HepG2 (cell line): ENCODE data around the gene CLNS1A. TPM values are rescaled to one million over a fixed set of nuclear protein-coding genes. Genes with fewer than 3 reads are reported as not detected.

ENCODE experiments used
- ARID4A ChIP-seq: sonication (generic); formaldehyde crosslinking; IDR thresholded peaks from 2 replicates; pipeline ENCODE4 v1.5.0; 2020; ENCODE audit warnings: mild to moderate bottlenecking, missing genetic modification reagents, borderline replicate concordance
- ATF2 ChIP-seq: sonication (generic); formaldehyde crosslinking; IDR thresholded peaks from 2 replicates; pipeline ENCODE4 v1.4.0; 2020; ENCODE audit warnings: missing genetic modification reagents
- CBX5 ChIP-seq: sonication (generic); formaldehyde crosslinking; IDR thresholded peaks from 2 replicates; pipeline ENCODE4 v1.4.0; 2020; ENCODE audit warnings: missing genetic modification reagents, borderline replicate concordance
- HNRNPK ChIP-seq: fragments of 200-400 bp; formaldehyde crosslinking; IDR thresholded peaks from 2 replicates; pipeline ENCODE4 v1.6.1; 2018; ENCODE audit warnings: low read length, low read depth, moderate library complexity, mild to moderate bottlenecking; ENCODE audit not compliant: poor library complexity, severe bottlenecking
- PLSCR1 ChIP-seq: sonication (generic); formaldehyde crosslinking; IDR thresholded peaks from 2 replicates; pipeline ENCODE4 v1.5.0; 2020; ENCODE audit warnings: missing genetic modification reagents, mild to moderate bottlenecking, borderline replicate concordance
- RERE ChIP-seq: IDR thresholded peaks from 2 replicates; pipeline ENCODE4 v1.6.1; 2016; ENCODE audit warnings: low read depth, missing genetic modification reagents, missing compliant biosample characterization
- SOX13 ChIP-seq, 3 experiments: fragments of 450-650 bp in 1 of 3; sonication (generic) in 1 of 3; formaldehyde crosslinking in 1 of 3; IDR thresholded peaks in 2 of 3; conservative IDR thresholded peaks in 1 of 3; 2 replicates each; pipeline versions ENCODE4 v1.5.0 to v1.6.1; 2016 to 2020; ENCODE audit warnings: antibody characterized with exemption in 1 of 3, mild to moderate bottlenecking in 1 of 3, missing compliant biosample characterization in 1 of 3, missing genetic modification reagents in 1 of 3, moderate library complexity in 1 of 3
- STAG1 ChIP-seq: sonication (generic); formaldehyde crosslinking; IDR thresholded peaks from 2 replicates; pipeline ENCODE4 v1.4.0; 2020; ENCODE audit warnings: missing genetic modification reagents
- XRCC5 ChIP-seq: fragments of 200-400 bp; formaldehyde crosslinking; optimal IDR thresholded peaks from 2 replicates; pipeline ENCODE3; 2017; ENCODE audit warnings: mild to moderate bottlenecking, low read length
- ZNF280B ChIP-seq: sonication (generic); formaldehyde crosslinking; IDR thresholded peaks from 2 replicates; pipeline ENCODE4 v1.5.0; 2020; ENCODE audit warnings: missing genetic modification reagents, mild to moderate bottlenecking, borderline replicate concordance
- ZNF841 ChIP-seq: sonication (generic); formaldehyde crosslinking; IDR thresholded peaks from 2 replicates; pipeline ENCODE4 v1.8.1; 2023; ENCODE audit warnings: missing genetic modification reagents, borderline replicate concordance
- polyA plus RNA-seq, 8 experiments: library from polyadenylated mRNA; depleted of rRNA in 3 of 8; stranded (reverse) in 7 of 8; unstranded in 1 of 8; fragments of >200 nt; fragmentation: Illumina TruSeq in 4 of 8; extraction: Trizol in 4 of 8; gene quantifications; 2 replicates each; pipeline versions ENCODE4 v1.2.1 to v1.2.3, GENCODE V29; 2011 to 2016; ENCODE audit warnings: low read depth in 4 of 8, missing spikeins in 1 of 8, mixed read lengths in 1 of 8; ENCODE audit not compliant: insufficient read depth in 1 of 8
- total RNA-seq, 5 experiments: library from RNA; depleted of rRNA; stranded (reverse); fragments of >200 nt; fragmentation: Illumina TruSeq; extraction: Trizol; gene quantifications; 2 replicates each; pipeline ENCODE4 v1.2.3, GENCODE V29; 2016; ENCODE audit warnings: low read depth in 1 of 5

The CLNS1A gene
- total and polyA plus RNA-seq, 2 of the 13 experiments (the other 11 are each of a cell fraction or from before 2014, with no cell fraction given), result 158 to 219 TPM

- TF ChIP-seq RERE (no peak), STAG1 (CRISPR knock-in tag) (0 out of 2 replicates have a peak, but pooled peaks have one; percentile 9), HNRNPK (peak; percentile 59), SOX13 (IDR thresholded peaks at IDR 0.05) (no peak; the same call in 1 of the 2 replicates), SOX13 (CRISPR knock-in tag; conservative IDR thresholded peaks at IDR 0.05 in 1 of 2, IDR thresholded peaks at IDR 0.05 in 1 of 2) (peak in 1 of 2 experiments; percentile 71; a peak in 2 of 4 replicates), ZNF280B (CRISPR knock-in tag) (peak; percentile 98), XRCC5 (peak; percentile 16), CBX5 (peak; percentile 53; the same call in 1 of the 2 replicates), PLSCR1 (0 out of 2 replicates have a peak, but pooled peaks have one; percentile 31), ARID4A (peak; percentile 89; the same call in 1 of the 2 replicates), ZNF841 (CRISPR knock-in tag) (no peak), ATF2 (0 out of 2 replicates have a peak, but pooled peaks have one; percentile 13)
Observed at GRCh38 chr11:77589521-77590193, 47.9 kb downstream of the CLNS1A start, which contains the start of gene AQP11 (continued).
